ENCODE results near the gene MAP7.

The MAP7 gene

DNA sequence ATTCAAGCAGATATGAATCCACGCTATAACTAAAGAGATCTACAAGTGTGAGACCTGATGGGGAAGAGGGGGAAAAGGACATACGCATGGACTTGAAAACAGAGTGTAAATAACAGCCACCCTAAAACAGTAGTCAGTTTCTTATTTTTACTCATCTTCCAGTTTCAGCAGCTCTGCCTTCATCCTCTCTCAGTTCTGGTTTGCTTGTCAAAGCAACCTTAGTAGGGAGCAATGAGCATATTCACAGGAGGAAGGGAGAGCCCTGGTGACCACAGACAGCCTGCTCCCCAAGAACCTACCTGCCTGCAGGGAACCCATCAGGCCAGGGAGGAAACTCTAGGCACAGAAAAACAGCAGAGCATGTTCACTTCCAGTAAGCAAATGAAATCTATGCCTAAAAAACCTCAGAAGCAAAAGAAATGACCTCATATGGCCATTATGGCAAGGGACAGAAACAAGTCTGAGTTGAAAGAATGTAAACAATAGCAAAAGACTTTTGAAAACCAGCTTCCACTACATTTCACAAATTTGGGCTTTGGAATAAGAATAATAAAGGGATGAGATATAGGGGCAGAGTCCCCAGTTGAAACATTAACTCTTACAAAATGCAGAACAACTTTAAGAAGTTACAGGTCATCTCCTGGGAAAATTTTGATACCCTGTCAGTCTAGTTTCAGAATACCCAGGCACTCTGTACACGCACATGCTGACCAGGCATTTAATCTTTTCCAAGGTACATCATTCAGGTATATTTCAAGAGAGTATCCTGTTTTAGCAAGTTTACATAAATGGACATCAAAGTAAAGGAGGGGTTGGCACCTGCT lies 139.8 kb downstream of the MAP7 start:
- TF ChIP-seq, protein P1, sequence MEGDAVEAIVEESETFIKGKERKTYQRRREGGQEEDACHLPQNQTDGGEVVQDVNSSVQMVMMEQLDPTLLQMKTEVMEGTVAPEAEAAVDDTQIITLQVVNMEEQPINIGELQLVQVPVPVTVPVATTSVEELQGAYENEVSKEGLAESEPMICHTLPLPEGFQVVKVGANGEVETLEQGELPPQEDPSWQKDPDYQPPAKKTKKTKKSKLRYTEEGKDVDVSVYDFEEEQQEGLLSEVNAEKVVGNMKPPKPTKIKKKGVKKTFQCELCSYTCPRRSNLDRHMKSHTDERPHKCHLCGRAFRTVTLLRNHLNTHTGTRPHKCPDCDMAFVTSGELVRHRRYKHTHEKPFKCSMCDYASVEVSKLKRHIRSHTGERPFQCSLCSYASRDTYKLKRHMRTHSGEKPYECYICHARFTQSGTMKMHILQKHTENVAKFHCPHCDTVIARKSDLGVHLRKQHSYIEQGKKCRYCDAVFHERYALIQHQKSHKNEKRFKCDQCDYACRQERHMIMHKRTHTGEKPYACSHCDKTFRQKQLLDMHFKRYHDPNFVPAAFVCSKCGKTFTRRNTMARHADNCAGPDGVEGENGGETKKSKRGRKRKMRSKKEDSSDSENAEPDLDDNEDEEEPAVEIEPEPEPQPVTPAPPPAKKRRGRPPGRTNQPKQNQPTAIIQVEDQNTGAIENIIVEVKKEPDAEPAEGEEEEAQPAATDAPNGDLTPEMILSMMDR (IDR thresholded peaks at IDR 0.05; ENCODE audit: low read depth, low read length), result no peak

GRCh38 chr6:136409597-136409996 lies 140.6 kb downstream of the MAP7 start:
- no peak for DNase-seq (ENCODE audit: extremely low read depth, low read depth)
- TF ChIP-seq, protein P1 (IDR thresholded peaks at IDR 0.05; ENCODE audit: low read depth, low read length), result no peak

More for the DNA sequence above, 139.8 kb downstream of the MAP7 start:
- DNase-seq (ENCODE audit: extremely low read depth, low read depth), result no peak

- TF ChIP-seq, protein P1 (IDR thresholded peaks at IDR 0.05; ENCODE audit: low read depth, low read length), result no peak
Measured at GRCh38 chr6:136408204-136408603, 142.0 kb downstream of the MAP7 start.

GRCh38 chr6:136405420-136406029 lies 144.7 kb downstream of the MAP7 start:
- no peak for DNase-seq (ENCODE audit: extremely low read depth, low read depth)
- TF ChIP-seq, protein P1 (IDR thresholded peaks at IDR 0.05; ENCODE audit: low read depth, low read length), result no peak

More at GRCh38 chr6:136408204-136408603, 142.0 kb downstream of the MAP7 start:
- DNase-seq (ENCODE audit: extremely low read depth, low read depth), result no peak

DNA sequence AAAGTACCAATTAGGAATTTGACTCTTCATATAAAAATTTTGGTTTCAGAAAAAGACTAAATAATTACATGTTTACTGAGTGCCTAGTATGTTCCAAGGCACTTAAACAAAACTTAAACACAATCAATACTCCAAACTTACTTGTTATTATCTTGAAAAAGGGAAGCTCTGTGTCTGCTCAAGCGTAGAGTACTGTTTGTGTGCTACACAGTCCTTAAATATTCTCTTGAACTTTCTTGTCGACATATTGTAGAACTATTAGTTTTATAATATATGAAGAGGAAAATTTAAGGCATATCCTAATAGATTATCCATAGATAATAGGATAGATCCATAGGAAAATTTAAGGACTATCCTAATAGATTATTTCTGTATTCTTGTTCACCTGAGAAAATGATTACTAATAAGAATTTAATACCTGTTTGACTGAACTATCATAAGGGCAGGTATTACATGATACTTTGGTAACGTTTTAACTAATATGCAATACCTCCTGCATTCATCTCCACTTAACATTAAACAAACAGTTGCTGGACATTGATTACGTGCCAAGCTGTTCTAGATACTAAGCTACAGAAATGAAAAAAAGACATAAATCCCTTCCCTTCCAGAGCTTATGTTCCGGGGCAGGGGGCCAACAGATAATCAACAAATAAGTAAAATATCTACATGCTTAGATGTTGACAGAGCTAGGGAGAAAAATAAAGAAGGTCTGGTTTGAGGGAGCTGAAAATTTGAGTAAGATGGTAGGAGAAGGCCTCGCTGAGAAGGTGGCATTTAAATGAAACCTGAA lies 145.4 kb downstream of the MAP7 start:
- TF ChIP-seq, protein P1 (IDR thresholded peaks at IDR 0.05; ENCODE audit: low read depth, low read length), result no peak
- DNase-seq (ENCODE audit: extremely low read depth, low read depth), result no peak

- TF ChIP-seq, protein P1 (IDR thresholded peaks at IDR 0.05; ENCODE audit: low read depth, low read length), result no peak
Measured at GRCh38 chr6:136404007-136404406, 146.2 kb downstream of the MAP7 start.

More at GRCh38 chr6:136404007-136404406, 146.2 kb downstream of the MAP7 start:
- DNase-seq (ENCODE audit: extremely low read depth, low read depth), result no peak
